GM19238 (cell line): ENCODE measurements around the gene LGALS1.
"Not testable (repeated sequence)": the region's sequence is repeated elsewhere in the genome, so short reads cannot be mapped to it uniquely, and the experiment has no call there.

ENCODE experiments used
- DNase-seq: peaks from one replicate; pipeline ENCODE4 v3.0.0; 2011; ENCODE audit warnings: low spot score; ENCODE audit not compliant: insufficient read length

LGALS1 gene

DNA sequence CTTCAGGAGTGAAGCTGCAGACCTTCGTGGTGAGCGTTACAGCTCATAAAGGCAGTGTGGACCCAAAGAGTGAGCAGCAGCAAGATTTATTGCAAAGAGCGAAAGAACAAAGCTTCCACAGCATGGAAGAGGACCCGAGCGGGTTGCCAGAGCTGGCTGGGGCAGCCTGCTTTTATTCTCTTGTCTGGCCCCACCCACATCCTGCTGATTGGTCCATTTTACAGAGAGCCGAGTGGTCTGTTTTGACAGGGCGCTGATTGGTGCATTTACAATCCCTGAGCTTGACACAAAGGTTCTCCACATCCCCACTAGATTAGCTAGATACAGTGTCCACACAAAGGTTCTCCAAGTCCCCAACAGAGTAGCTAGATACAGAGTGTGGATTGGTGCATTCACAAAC, 41.8 kb downstream of the LGALS1 start:
- not testable (repeated sequence) for DNase-seq

DNA sequence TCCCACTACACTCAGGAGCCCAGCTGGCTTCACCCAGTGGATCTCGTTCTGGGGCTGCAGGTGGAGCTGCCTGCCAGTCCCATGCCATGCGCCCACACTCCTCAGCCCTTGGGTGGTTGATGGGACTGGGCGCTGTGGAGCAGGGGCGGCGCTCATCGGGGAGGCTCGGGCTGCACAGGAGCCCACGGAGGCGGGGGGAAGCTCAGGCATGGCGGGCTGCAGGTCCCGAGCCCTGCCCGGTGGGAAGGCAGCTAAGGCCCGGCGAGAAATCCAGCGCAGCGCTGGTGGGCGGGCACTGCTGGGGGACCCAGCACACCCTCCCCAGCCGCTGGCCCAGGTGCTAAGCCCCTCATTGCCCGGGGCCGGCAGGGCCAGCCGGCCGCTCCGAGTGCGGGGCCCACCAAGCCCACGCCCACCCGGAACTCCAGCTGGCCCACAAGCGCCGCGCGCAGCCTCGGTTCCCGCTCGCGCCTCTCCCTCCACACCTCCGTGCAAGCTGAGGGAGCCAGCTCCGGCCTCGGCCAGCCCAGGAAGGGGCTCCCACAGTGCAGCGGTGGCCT, 42.4 kb downstream of the LGALS1 start:
- DNase-seq: not testable (repeated sequence)

DNA sequence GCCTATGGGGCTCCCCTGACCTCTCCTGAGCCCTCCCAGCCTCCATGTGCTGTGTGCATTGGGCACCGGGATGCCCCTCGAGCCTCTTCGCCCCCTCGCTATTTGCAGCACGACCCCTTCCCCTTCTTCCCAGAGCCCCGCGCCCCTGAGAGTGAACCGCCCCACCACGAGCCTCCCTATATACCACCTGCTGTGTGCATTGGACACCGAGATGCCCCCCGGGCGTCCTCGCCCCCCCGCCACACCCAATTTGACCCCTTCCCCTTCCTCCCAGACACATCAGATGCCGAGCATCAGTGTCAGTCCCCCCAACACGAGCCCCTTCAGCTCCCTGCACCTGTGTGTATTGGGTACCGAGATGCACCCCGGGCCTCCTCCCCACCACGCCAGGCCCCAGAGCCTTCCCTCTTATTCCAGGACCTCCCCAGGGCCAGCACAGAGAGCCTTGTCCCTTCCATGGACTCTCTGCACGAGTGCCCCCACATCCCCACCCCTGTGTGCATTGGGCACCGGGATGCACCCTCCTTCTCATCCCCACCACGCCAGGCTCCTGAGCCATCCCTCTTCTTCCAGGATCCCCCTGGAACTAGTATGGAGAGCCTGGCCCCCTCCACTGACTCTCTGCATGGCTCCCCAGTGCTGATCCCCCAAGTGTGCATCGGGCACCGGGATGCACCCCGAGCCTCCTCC, 50.3 kb downstream of the LGALS1 start:
- DNase-seq: no peak

DNA sequence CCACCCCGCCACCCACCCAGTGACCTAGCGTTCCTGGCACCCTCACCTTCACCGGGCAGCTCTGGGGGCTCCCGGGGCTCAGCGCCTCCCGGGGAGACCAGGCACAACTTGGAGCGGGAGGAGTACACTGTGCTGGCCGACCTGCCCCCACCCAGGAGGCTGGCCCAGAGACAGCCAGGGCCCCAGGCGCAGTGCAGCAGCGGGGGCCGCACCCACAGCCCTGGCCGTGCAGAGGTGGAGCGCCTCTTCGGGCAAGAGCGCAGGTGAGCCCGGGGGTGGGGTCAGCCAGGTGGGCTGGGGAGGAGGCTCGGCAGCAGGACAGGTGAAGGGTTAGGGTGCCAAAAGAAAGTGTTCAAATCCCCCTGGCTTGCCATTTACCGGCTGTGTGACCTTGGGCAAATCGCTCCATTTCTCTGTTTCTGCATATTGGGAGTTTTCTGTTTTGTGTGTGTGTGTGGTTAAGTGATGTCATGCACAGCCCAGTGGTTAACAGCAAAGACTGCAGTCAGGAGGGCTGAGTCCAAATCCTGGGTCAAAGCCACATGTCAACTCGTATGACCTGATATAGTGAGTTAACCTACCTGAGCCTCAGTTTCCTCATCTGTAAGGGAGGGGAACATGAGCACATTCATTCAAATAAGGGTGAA, 50.9 kb downstream of the LGALS1 start:
- DNase-seq: no peak

DNA sequence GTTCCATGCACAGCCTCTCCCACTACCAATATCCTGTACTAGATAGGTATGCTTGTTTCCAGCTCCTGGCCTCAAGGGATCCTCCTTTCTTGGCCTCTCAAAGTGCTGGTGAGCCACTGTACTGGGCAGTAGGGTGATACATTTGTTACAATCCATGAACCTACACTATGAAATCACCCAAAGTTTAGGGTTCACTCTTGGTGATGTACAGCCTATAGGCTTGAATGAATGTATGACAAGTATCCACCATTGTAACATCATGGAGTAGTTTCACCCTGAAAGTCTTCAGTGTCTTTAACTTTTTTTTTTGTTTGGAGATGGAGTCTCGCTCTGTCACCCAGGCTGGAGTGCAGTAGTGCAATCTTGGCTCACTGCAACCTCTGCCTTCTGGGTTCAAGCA, 53.2 kb downstream of the LGALS1 start:
- no peak for DNase-seq
